Measurements from ENCODE around the gene MET.

DNA sequence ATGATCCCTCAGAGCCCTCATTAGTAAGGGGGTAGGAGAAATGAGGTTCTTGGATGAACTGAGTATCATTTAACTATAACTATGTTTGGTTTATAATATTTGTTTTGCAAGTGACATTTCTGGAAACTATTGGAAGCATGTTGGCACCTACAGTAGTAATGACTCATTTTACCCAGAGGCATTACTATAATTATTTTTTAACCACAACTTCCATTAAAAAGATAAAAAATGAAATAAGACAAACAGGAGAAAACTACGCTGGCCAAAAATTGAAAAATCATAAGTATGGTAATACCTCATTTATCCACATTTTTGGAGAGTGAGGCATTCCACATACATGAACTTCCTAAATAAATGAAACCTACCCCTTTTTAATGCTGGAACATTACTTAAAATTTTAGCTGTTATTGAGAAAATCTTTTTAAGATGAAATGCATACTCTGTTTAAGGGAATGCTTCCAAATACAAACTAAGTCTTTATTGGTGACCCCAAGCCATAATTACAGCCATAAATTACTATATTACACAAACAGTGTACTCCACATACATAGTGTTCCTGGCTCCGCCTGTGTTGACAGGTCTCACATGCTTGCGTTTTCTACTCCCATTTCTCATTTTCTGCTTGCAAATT, 105.8 kb downstream of the MET start:
- TF ChIP-seq POLR2AphosphoS5 (IDR thresholded peaks at IDR 0.05): no peak
- TF ChIP-seq, protein P1, sequence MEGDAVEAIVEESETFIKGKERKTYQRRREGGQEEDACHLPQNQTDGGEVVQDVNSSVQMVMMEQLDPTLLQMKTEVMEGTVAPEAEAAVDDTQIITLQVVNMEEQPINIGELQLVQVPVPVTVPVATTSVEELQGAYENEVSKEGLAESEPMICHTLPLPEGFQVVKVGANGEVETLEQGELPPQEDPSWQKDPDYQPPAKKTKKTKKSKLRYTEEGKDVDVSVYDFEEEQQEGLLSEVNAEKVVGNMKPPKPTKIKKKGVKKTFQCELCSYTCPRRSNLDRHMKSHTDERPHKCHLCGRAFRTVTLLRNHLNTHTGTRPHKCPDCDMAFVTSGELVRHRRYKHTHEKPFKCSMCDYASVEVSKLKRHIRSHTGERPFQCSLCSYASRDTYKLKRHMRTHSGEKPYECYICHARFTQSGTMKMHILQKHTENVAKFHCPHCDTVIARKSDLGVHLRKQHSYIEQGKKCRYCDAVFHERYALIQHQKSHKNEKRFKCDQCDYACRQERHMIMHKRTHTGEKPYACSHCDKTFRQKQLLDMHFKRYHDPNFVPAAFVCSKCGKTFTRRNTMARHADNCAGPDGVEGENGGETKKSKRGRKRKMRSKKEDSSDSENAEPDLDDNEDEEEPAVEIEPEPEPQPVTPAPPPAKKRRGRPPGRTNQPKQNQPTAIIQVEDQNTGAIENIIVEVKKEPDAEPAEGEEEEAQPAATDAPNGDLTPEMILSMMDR (IDR thresholded peaks at IDR 0.05): no peak
- no peak for TF ChIP-seq POLR2A (IDR thresholded peaks at IDR 0.05)
